Uterus (tissue), 2 donors: ENCODE results near the gene MRPS34.

ENCODE experiments used
- POLR2A ChIP-seq, 2 donors: fragments of 450-650 bp; IDR thresholded peaks; one replicate each; pipeline ENCODE4 v1.6.1; 2016; ENCODE audit warnings: antibody characterized with exemption in 2 of 2, mild to moderate bottlenecking in 1 of 2, moderate library complexity in 1 of 2
- TF ChIP-seq, protein P1 (sequence below), 4 experiments: fragments of 200-600 bp in 2 of 4; fragments of 450-650 bp in 2 of 4; sonication (generic) in 2 of 4; IDR thresholded peaks; one replicate each; pipeline ENCODE4 v1.5.1; 2016 to 2019; ENCODE audit warnings: antibody characterized with exemption in 4 of 4, mild to moderate bottlenecking in 2 of 4, moderate library complexity in 1 of 4

DNA sequence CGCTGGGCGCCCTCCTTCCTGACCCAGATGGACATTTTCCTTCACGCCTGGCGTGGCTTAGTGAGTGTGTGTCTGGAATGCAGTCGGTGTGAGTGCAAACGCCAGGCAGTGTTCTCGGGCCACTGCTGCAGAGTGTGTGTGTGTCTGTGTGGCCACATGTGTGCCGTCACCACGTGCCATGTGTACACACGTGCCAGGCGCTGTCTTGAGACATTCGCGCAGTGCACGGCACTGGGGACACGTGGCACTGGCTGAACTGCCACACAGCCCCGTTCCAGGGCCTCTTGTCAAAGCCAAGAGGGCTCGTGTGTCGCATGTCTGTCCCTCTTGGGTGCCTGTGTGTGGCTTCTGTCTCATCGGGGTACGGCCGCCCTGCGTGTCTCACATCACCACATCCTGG, 38.1 kb downstream of the MRPS34 start:
- TF ChIP-seq, protein P1, sequence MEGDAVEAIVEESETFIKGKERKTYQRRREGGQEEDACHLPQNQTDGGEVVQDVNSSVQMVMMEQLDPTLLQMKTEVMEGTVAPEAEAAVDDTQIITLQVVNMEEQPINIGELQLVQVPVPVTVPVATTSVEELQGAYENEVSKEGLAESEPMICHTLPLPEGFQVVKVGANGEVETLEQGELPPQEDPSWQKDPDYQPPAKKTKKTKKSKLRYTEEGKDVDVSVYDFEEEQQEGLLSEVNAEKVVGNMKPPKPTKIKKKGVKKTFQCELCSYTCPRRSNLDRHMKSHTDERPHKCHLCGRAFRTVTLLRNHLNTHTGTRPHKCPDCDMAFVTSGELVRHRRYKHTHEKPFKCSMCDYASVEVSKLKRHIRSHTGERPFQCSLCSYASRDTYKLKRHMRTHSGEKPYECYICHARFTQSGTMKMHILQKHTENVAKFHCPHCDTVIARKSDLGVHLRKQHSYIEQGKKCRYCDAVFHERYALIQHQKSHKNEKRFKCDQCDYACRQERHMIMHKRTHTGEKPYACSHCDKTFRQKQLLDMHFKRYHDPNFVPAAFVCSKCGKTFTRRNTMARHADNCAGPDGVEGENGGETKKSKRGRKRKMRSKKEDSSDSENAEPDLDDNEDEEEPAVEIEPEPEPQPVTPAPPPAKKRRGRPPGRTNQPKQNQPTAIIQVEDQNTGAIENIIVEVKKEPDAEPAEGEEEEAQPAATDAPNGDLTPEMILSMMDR (IDR thresholded peaks at IDR 0.05) = no peak
- TF ChIP-seq POLR2A (IDR thresholded peaks at IDR 0.05) = no peak
